NCI-H1092 treated with DMSO at 0.1 percent for 48 hours (cell line): Measurements from ENCODE around the gene CYP21A2.
"Not testable (repeated sequence)": the region's sequence is repeated elsewhere in the genome, so short reads cannot be mapped to it uniquely, and the experiment has no call there.

Experiments used
- DNase-seq: peaks from one replicate; lab custom pipeline; 2025; lab: John Stamatoyannopoulos, UW

The CYP21A2 gene

DNA sequence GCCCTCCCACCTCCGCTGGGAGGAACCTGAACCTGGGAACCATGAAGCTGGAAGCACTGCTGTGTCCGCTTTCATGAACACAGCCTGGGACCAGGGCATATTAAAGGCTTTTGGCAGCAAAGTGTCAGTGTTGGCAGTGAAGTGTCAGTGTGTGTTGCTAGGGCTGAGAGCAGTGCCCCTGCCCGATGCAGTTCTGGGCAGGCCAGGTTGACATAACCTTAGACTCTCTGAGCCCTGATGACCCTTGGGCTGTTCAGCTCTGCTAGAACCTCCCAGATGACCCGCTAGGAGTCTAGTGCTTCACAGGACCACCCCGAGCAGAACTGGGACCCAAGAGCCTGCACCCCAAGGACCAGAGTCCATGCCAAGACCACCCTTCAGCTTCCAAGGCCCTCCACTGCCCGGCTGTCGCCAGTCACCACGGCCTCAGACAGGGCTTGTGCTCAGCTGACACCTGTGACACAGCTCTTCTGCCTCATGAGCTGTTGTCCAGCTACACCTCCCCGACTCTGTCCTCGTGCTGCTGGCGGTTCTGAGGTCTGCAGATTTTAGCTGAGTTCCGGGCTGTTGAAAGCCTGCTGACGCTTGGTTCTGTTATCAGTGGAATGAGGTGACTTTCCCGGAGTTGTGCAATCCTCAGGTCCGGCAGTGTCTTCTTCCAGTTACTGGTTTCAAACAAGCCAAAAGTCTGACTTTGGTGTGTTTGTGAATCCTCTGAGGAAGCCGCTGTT, 2.8 kb upstream of the CYP21A2 start:
- DNase-seq = not testable (repeated sequence)

DNA sequence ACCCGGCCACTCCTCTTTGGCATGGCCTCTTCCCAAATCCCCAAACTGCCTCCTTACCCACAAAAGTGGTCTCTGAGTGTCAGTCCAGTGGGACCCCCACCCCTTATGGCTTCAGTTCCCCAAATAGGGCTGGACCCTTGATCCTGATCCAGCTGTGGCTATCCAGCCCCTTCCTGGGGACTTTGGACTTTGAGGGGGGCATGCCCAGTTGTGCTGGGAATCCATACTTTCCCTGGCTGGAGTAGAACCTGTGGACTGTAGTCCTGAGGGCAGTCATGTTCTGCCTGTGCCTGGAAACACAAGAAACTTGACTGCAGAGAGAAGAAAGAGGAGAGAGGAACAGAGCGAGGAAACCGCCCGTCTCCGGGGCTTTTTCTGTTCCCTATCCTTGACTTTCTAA, 1.1 kb upstream of the CYP21A2 start:
- DNase-seq = not testable (repeated sequence)

DNA sequence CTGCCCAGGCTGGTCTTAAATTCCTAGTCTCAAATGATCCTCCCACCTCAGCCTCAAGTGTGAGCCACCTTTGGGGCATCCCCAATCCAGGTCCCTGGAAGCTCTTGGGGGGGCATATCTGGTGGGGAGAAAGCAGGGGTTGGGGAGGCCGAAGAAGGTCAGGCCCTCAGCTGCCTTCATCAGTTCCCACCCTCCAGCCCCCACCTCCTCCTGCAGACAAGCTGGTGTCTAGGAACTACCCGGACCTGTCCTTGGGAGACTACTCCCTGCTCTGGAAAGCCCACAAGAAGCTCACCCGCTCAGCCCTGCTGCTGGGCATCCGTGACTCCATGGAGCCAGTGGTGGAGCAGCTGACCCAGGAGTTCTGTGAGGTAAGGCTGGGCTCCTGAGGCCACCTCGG, 663 bp downstream of the CYP21A2 start:
- not testable (repeated sequence) for DNase-seq

DNA sequence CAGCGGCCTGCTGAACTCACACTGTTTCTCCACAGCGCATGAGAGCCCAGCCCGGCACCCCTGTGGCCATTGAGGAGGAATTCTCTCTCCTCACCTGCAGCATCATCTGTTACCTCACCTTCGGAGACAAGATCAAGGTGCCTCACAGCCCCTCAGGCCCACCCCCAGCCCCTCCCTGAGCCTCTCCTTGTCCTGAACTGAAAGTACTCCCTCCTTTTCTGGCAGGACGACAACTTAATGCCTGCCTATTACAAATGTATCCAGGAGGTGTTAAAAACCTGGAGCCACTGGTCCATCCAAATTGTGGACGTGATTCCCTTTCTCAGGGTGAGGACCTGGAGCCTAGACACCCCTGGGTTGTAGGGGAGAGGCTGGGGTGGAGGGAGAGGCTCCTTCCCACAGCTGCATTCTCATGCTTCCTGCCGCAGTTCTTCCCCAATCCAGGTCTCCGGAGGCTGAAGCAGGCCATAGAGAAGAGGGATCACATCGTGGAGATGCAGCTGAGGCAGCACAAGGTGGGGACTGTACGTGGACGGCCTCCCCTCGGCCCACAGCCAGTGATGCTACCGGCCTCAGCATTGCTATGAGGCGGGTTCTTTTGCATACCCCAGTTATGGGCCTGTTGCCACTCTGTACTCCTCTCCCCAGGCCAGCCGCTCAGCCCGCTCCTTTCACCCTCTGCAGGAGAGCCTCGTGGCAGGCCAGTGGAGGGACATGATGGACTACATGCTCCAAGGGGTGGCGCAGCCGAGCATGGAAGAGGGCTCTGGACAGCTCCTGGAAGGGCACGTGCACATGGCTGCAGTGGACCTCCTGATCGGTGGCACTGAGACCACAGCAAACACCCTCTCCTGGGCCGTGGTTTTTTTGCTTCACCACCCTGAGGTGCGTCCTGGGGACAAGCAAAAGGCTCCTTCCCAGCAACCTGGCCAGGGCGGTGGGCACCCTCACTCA, 1.4 kb downstream of the CYP21A2 start:
- not testable (repeated sequence) for DNase-seq

DNA sequence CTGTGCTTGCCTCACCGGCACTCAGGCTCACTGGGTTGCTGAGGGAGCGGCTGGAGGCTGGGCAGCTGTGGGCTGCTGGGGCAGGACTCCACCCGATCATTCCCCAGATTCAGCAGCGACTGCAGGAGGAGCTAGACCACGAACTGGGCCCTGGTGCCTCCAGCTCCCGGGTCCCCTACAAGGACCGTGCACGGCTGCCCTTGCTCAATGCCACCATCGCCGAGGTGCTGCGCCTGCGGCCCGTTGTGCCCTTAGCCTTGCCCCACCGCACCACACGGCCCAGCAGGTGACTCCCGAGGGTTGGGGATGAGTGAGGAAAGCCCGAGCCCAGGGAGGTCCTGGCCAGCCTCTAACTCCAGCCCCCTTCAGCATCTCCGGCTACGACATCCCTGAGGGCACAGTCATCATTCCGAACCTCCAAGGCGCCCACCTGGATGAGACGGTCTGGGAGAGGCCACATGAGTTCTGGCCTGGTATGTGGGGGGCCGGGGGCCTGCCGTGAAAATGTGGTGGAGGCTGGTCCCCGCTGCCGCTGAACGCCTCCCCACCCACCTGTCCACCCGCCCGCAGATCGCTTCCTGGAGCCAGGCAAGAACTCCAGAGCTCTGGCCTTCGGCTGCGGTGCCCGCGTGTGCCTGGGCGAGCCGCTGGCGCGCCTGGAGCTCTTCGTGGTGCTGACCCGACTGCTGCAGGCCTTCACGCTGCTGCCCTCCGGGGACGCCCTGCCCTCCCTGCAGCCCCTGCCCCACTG, 2.3 kb downstream of the CYP21A2 start:
- DNase-seq = not testable (repeated sequence)

DNA sequence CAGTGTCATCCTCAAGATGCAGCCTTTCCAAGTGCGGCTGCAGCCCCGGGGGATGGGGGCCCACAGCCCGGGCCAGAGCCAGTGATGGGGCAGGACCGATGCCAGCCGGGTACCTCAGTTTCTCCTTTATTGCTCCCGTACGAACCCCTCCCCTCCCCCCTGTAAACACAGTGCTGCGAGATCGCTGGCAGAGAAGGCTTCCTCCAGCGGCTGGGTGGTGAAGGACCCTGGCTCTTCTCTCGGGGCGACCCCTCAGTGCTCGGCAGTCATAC, 2.8 kb downstream of the CYP21A2 start:
- DNase-seq = not testable (repeated sequence)

DNA sequence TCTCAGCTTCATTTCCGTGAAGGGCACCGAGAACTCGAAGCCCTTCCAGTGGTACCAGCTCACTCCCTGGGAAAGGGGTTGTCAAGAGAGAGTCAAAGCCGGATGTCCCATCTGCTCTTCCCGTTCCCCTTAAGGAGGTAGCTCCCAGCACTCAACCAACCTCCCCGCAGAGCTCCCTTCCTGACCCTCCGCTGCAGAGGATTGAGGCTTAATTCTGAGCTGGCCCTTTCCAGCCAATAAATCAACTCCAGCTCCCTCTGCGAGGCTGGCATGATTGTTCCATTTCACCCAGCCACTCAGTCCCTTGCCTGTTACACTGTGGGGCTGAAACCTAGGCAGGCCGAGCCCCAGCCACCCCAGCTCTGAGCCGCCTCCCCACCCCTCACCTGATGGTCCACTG, 3.2 kb downstream of the CYP21A2 start:
- DNase-seq = not testable (repeated sequence)

DNA sequence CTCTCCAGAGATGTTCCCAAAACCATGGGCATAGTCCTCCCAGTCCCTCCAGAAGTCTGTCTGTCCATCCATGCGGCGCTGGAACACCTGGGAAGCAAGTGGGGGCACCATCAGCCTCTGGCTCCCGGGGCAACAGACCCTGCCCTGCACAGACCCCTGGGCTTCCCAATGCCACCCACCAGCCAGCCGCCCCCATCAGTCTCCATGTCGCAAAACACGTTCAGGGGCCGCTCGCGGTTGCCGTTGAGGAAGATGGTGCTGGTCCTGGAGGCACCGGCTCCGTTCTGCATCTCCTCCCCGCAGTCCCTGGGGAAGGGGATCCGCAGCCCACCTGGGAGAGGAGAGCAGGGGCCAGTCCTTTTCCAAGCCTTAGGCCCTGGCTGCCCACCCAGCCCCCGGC, 4.1 kb downstream of the CYP21A2 start:
- not testable (repeated sequence) for DNase-seq

DNA sequence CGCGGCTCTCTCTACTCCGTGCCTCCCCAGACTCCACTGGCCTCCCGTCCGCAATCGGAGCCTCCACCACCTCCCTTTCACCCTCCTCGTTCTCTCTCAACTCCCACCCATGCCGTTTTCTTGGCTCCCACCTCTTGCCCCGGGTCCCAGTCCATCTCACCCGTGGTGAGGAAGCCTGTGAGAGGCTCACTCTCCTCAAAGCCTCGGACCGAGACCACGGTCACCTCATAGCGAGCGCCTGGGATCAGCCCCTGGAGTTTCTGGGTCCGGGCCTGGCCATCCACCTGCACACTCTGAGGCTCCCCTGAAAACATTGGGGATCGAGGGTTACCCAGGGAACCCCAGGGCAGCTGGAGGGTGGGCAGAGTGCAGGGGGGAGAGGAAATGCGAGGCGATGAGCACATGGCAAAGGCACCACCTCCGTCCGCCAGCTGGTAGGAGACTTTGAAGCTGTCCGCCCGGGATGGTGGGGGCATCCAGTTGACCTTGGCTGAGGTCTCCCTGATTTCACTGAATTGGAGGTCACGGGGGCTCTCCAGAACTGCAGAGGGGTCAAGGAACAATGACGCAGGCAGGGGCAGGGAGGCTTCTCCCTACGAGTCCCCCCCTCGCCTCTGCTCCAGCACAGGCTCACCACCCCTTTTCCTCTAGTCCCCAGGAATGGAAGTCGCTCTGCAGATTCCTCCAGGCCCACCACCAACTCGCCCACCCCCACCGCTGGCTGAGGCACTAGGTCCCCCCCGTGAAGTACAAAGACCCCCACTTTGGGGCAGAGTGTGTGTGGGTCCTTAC, 5.6 kb downstream of the CYP21A2 start:
- not testable (repeated sequence) for DNase-seq

DNA sequence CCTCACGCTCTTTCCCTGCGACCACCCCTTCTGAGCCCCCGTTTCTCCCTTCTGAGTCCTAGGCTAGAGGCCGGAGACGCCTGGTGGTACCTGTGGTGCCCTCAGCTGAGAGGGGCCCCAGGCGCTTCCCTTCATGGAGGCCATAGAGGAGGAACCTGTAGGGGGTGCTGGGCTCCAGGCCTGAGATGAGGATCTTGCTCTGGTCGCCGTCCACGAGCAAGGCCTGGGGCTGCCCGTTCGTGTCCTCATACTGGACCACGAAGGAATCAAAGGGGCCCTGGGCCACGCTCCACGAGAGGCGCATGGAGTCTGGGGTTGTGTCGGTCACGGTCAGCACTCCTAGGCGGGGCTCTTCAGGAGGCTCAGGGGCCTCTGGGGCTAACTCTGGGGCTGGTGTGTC, 6.7 kb downstream of the CYP21A2 start:
- DNase-seq = not testable (repeated sequence)

DNA sequence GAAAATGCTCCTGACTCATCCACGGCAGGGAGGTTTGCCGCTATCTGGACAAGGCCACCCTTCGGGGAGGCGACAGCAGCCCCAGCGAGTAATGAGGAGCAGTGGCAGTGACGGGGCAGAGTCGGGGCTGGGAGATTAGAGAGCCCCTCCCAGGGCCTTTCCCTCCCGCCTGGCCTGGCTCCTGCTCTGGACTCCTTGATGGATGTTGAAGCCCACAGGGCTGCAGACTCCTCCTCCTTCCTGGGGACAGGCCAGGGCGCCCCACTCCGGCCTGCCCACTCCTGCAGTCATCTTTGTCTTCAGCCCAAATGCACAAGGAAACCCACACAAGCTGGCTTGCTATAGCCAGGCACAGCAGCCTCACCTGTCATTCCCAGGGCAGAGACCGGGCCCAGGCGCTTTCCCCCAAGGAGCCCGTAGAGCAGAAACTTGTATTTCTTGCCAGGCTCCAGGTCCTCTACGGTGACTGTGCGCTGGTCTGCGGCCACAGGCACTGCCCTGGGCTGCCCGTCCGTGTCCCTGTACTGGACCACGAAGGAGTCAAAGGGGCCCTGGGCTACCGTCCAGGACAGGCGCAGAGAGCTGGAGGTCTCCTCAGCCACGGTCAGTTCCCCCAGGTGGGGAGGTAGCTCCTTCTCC, 7.7 kb downstream of the CYP21A2 start:
- no peak for DNase-seq

DNA sequence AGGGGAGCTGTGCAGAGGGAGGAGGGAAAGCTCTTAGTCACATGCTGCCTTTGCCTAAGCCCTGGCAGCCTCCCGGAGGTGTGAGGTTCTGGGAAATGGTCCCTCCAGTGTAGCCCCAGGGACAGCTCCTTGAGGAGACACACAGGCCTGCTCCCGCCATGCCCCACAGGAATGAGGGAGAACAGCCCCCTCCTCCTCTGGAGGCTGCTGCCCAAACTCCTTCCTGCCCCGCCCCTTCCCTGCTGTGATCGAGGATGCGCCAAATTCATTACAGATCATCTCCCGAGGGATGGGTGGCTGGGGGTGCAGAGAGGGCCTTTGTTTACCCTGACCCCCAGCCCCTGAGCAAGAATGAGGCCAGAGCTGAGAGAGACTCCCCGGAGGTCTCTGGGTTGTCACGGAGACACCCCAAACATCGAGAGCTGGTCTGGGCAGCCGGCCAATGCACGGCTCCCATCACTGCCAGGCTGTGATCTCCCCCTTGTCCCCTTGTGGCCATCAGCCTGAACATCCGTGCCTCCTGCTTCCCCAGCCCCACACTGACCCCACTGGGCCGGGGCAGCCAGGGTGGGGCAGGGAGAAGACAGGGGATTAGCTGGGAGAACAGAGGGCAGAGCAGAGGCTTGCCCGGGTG, 8.4 kb downstream of the CYP21A2 start:
- DNase-seq = peak; percentile 3

DNA sequence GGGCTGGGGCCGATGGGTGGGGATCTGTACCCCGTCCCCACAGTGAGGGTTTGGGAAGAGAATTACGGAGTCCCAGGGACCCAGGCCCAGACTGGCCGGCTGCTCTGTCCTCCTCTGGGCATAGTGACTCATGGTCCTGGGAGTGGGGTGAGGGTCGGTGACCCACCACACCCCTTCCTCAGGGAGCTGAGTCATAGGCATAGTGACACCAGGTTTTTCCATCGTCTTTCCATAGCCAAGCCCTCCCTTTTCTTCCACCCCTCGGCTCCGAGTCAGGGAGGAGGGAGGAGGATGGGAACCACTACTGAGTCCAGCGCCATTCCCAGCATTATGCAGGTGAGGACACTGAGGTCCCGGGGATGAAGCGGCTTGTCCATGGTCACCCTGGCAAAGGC, 8.9 kb downstream of the CYP21A2 start:
- DNase-seq = no peak

DNA sequence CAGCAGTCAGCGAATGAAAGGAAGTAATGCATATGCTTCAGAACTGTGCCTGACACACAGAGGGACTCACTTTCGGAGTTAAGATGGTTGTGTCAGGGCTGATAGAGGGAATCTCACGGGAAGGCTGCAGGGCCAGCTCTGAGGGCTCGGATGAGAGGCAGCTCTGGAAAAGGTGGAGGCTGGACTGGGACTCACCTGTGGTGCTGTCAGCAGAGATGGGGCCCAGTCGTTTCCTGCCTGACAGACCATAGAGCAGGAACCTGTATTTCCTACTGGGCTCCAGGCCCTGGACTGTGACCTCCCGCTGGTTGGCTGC, 9.3 kb downstream of the CYP21A2 start:
- no peak for DNase-seq

DNA sequence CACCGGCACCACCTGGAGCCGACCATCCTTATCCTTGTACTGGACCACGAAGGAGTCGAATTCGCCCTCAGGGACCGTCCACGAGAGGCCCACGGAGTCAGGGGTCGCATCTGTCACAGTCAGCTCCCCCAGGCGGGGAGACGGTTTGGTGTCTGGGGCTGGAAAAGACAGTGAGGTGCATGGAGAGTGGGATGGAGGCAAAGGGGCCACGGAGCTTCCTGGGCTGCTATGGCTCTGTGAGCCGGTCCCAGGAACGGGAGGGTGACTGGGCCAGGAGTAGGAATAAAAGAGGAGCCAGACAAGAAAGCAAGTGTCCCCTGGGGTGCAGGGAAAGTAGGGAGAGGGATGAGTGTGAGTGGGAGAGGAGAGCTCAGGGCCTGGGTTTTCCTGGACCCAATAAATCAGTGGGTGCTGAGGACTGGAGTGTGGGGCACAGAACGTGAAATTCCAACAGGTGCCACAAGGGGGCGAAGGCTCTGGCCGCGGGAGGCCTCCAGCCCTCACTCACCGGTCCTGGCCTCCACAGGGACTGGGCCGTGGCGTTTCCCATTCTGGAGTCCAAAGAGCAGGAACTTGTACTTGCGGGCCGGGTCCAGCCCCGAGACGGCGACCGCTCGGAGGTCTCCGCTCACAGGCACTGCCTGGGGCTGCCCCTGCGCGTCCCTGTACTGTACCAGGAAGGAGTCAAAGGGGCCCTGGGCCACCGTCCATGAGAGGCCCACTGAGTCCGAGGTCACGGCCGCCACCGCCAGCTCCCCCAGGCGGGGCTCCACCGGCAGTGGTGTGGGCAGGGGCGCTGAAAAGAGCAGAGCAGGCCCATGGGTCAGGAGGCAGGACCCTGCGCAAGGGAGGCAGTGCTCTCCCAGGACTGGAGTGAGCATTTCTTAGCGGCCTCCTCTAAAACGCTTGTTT, 9.9 kb downstream of the CYP21A2 start:
- DNase-seq = peak; percentile 9

DNA sequence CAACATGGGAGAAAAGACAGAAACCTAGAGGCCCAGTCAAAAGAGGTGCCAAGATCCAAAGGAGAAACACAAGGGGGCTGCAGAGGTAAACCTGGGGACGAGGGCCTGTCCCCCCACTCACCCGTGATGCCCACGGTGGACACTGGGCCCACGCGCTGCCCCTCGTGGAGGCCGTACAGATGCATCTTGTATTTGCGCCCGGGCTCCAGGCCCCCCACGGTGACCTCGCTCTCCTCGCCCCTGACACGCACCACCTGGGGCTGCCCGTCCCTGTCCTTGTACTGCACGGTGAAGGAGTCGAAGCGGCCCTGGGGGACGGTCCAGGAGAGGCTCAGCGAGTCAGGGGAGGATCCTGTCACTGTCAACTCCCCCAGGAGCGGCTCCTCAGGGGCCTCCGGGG, 10.9 kb downstream of the CYP21A2 start:
- not testable (repeated sequence) for DNase-seq

DNA sequence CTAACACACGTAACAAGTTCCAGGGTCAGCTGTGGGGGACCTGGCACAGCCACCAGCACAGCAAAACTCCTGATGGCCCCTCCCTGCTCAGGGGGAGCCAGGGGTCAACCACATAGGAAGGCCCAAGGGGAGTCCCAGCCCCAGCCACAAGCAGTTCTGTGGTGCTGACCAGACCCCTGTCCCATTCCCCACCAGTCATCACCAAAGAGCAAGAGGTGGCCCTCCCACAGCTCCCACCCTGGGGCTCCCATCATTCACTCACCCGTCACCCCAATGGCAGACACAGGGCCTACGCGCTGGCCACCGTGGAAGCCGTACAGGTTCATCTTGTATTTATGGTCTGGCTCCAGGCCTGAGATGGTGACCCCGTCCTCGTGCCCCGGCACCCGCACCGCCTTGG, 11.5 kb downstream of the CYP21A2 start:
- DNase-seq = not testable (repeated sequence)

DNA sequence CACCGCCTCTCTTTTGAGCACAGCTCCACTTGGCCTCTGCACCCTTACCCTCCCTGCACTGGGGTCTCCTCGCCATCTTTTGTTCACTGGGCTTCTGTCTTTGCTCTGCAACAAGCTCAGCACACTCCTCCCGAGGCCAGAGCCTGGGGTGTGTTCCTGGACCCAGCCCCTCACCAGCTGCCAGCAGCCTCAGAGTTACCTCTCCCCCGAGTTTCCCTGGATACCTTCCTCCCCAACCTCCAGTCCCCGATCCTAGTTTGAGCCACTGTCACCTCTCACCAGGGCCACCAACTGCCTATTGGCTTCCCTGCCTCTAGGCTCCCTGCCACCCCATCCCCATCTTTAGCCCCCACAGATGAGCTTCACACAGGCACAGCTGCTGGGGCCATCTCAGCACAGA, 12.3 kb downstream of the CYP21A2 start:
- no peak for DNase-seq

DNA sequence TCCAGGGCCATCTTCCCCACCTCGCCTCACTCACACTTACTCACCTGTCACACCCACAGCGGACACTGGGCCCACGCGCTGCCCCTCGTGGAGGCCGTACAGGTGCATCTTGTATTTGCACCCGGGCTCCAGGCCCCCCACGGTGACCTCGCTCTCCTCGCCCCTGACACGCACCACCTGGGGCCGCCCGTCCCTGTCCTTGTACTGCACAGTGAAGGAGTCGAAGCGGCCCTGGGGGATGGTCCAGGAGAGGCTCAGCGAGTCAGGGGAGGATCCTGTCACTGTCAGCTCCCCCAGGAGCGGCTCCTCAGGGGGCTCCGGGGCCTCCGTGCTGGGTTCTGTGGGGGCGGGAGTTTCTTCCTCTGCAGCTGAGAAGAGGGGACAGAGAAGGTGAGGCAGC, 14.4 kb downstream of the CYP21A2 start:
- not testable (repeated sequence) for DNase-seq

DNA sequence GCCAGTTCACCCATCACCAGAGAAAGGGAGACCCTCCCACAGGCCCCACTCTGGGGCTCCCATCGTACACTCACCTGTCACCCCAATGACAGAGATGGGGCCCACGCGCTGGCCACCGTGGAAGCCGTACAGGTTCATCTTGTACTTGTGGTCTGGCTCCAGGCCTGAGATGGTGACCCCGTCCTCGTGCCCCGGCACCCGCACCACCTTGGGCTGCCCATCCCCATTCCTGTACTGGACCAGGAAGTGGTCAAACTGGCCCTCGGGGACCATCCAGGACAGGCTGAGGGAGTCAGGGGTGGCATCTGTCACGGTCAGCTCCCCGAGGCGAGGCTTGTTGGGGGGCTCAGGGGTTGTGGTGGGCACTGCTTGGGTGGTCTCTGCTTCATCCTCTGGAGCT, 15.1 kb downstream of the CYP21A2 start:
- not testable (repeated sequence) for DNase-seq
